Measurements from ENCODE around the gene DPF1.
"Not testable (repeated sequence)": the region's sequence is repeated elsewhere in the genome, so short reads cannot be mapped to it uniquely, and the experiment has no call there.

DPF1 gene

GRCh38 chr19:38224014-38224862 lies at the start of gene DPF1:
Gene DPF1 (minus strand): TSS chr19:38224222. CDS start chr19:38224142, 80 bp downstream.
- DNase-seq (ENCODE audit: low spot score) = no peak

- DNase-seq (ENCODE audit: low spot score) = no peak
Measured at GRCh38 chr19:38273499-38273898, 49.5 kb upstream of the DPF1 start.

- DNase-seq (ENCODE audit: low spot score) = peak; percentile 68
Measured at GRCh38 chr19:38270587-38271167, 46.7 kb upstream of the DPF1 start.

- DNase-seq (ENCODE audit: low spot score) = no peak
Measured at GRCh38 chr19:38268539-38268938, 44.5 kb upstream of the DPF1 start.

- peak; percentile 38 for DNase-seq (ENCODE audit: low spot score)
Measured at GRCh38 chr19:38267761-38268483, 43.9 kb upstream of the DPF1 start.

GRCh38 chr19:38266981-38267597 lies 43.1 kb upstream of the DPF1 start:
- no peak for DNase-seq (ENCODE audit: low spot score)

GRCh38 chr19:38265921-38266429 lies 42.0 kb upstream of the DPF1 start:
- DNase-seq (ENCODE audit: low spot score) = no peak

- DNase-seq (ENCODE audit: low spot score) = no peak
Measured at GRCh38 chr19:38265213-38265861, 41.3 kb upstream of the DPF1 start.

GRCh38 chr19:38264486-38265212 lies 40.6 kb upstream of the DPF1 start, which contains the start of gene SPINT2:
Gene SPINT2 (plus strand): TSS chr19:38264573. CDS start chr19:38264893, 320 bp downstream.
- DNase-seq (ENCODE audit: low spot score) = peak; percentile 32

GRCh38 chr19:38263689-38264485 lies 39.9 kb upstream of the DPF1 start:
- DNase-seq (ENCODE audit: low spot score) = peak; percentile 69

GRCh38 chr19:38262585-38263268 lies 38.7 kb upstream of the DPF1 start:
- no peak for DNase-seq (ENCODE audit: low spot score)

- DNase-seq (ENCODE audit: low spot score) = not testable (repeated sequence)
Measured at GRCh38 chr19:38261942-38262341, 37.9 kb upstream of the DPF1 start.

GRCh38 chr19:38255383-38256014 lies 31.5 kb upstream of the DPF1 start:
- no peak for DNase-seq (ENCODE audit: low spot score)

- no peak for DNase-seq (ENCODE audit: low spot score)
Measured at GRCh38 chr19:38253788-38254187, 29.8 kb upstream of the DPF1 start.

GRCh38 chr19:38252941-38253691 lies 29.1 kb upstream of the DPF1 start:
- no peak for DNase-seq (ENCODE audit: low spot score)

GRCh38 chr19:38252385-38252784 lies 28.4 kb upstream of the DPF1 start:
- no peak for DNase-seq (ENCODE audit: low spot score)

GRCh38 chr19:38251564-38252051 lies 27.6 kb upstream of the DPF1 start:
- DNase-seq (ENCODE audit: low spot score) = no peak
